SK-N-SH (cell line): ENCODE measurements around the gene CDK15. TPM values are rescaled to one million over a fixed set of nuclear protein-coding genes. Genes with fewer than 3 reads are reported as not detected.

Source experiments
- CTCF ChIA-PET: fragments of 300-600, 350-600 bp; formaldehyde crosslinking; extraction: SDS; loops from one replicate; lab custom pipeline; 2021; lab: Yijun Ruan, JAX
- POLR2A ChIA-PET: fragments of 350-600 bp; sonication (Branson Sonifier 250); formaldehyde crosslinking; extraction: SDS; loops from one replicate; lab custom pipeline; 2020; ENCODE audit warnings: antibody characterized with exemption, inconsistent platforms; lab: Yijun Ruan, JAX
- DNase-seq: peaks from one replicate; pipeline ENCODE4 v3.0.0; 2012
- H2AFZ ChIP-seq: fragments of 200-600 bp; sonication (generic); 2 replicates; pipeline ENCODE4 v1.8.1; 2016; ENCODE audit warnings: antibody characterized with exemption, mild to moderate bottlenecking, low read depth
- H3F3A ChIP-seq: fragments of 200-600 bp; sonication (generic); replicated peaks from 2 replicates; pipeline ENCODE3; 2016; ENCODE audit warnings: antibody characterized with exemption, mild to moderate bottlenecking; ENCODE audit not compliant: insufficient read depth
- H3K27ac ChIP-seq, 2 experiments: fragments of 200-500 bp in 1 of 2; fragments of 200-600 bp in 1 of 2; sonication (Bioruptor generic) in 1 of 2; sonication (generic), shearing (Covaris generic) in 1 of 2; 2 replicates each; pipeline versions ENCODE4 v1.5.1 to v1.6.1; 2014 to 2016; ENCODE audit warnings: low read depth in 2 of 2, inconsistent platforms in 1 of 2, low read length in 1 of 2, mild to moderate bottlenecking in 1 of 2, mixed read lengths in 1 of 2
- H3K27me3 ChIP-seq: fragments of 200-600 bp; sonication (generic), shearing (Covaris generic); 2 replicates; pipeline ENCODE4 v1.6.1; 2016; ENCODE audit warnings: mixed run types; ENCODE audit not compliant: insufficient read depth
- H3K36me3 ChIP-seq, 2 experiments: fragments of 200-500 bp in 1 of 2; fragments of 200-600 bp in 1 of 2; sonication (Bioruptor generic) in 1 of 2; sonication (generic) in 1 of 2; replicated peaks in 1 of 2; 2 replicates each; pipeline versions ENCODE3 to v1.5.1; 2014 to 2016; ENCODE audit warnings: low read length in 1 of 2, mild to moderate bottlenecking in 1 of 2; ENCODE audit not compliant: insufficient read depth in 2 of 2, control insufficient read depth in 1 of 2
- H3K4me1 ChIP-seq, 2 experiments: fragments of 200-500 bp in 1 of 2; fragments of 200-600 bp in 1 of 2; sonication (Bioruptor generic) in 1 of 2; sonication (generic), shearing (Covaris generic) in 1 of 2; 2 replicates each; pipeline versions ENCODE4 v1.5.1 to v1.6.1; 2014 to 2016; ENCODE audit warnings: low read depth in 1 of 2, low read length in 1 of 2, mixed run types in 1 of 2; ENCODE audit not compliant: insufficient read depth in 2 of 2, control insufficient read depth in 1 of 2
- H3K4me2 ChIP-seq: fragments of 200-600 bp; sonication (generic), shearing (Covaris generic); 2 replicates; pipeline ENCODE4 v1.6.1; 2017; ENCODE audit warnings: mixed run types
- H3K4me3 ChIP-seq, 2 experiments: fragments of 200-500 bp in 1 of 2; fragments of 200-600 bp in 1 of 2; sonication (Bioruptor generic) in 1 of 2; sonication (generic), shearing (Covaris generic) in 1 of 2; 2 replicates each; pipeline versions ENCODE4 v1.5.1 to v1.8.1; 2014 to 2016; ENCODE audit warnings: low read depth in 2 of 2, inconsistent platforms in 1 of 2, low read length in 1 of 2, mild to moderate bottlenecking in 1 of 2, mixed read lengths in 1 of 2, moderate library complexity in 1 of 2
- H3K79me2 ChIP-seq: fragments of 200-600 bp; sonication (generic); 2 replicates; pipeline ENCODE4 v1.8.1; 2017; ENCODE audit warnings: mild to moderate bottlenecking; ENCODE audit not compliant: insufficient read depth
- H3K9ac ChIP-seq: fragments of 200-600 bp; sonication (generic); 2 replicates; pipeline ENCODE4 v1.6.1; 2017; ENCODE audit warnings: mixed run types
- H3K9me2 ChIP-seq: fragments of 200-600 bp; sonication (generic); 2 replicates; pipeline ENCODE4 v1.6.1; 2017; ENCODE audit warnings: mixed run types
- H3K9me3 ChIP-seq: fragments of 200-600 bp; sonication (generic); 2 replicates; pipeline ENCODE4 v1.6.1; 2017; ENCODE audit warnings: mixed run types, mild to moderate bottlenecking, moderate library complexity
- H4K20me1 ChIP-seq: fragments of 200-600 bp; sonication (generic); 2 replicates; pipeline ENCODE4 v1.6.1; 2017; ENCODE audit warnings: mild to moderate bottlenecking, mixed run types; ENCODE audit not compliant: insufficient read depth
- EP300 ChIP-seq, 2 experiments: IDR thresholded peaks; 2 replicates each; pipeline versions ENCODE4 v1.4.0 to v1.6.1; 2012; ENCODE audit warnings: borderline replicate concordance in 1 of 2, low read depth in 1 of 2, low read length in 1 of 2
- EZH2phosphoT487 ChIP-seq: fragments of 200-600 bp; sonication (generic); IDR thresholded peaks from 2 replicates; pipeline ENCODE4 v1.6.1; 2017; ENCODE audit warnings: low read depth, mixed run types, mild to moderate bottlenecking, antibody characterized with exemption, moderate library complexity, borderline replicate concordance
- FOXM1 ChIP-seq: IDR thresholded peaks from 2 replicates; pipeline ENCODE4 v1.4.0; 2012; ENCODE audit warnings: low read depth, mild to moderate bottlenecking
- MXI1 ChIP-seq: IDR thresholded peaks from 2 replicates; pipeline ENCODE4 v1.6.1; 2012; ENCODE audit warnings: mild to moderate bottlenecking, low read depth, low read length, improper control_type of control experiment
- RAD21 ChIP-seq: IDR thresholded peaks from 2 replicates; pipeline ENCODE4 v1.6.1; 2012; ENCODE audit warnings: mild to moderate bottlenecking, low read length
- RFX5 ChIP-seq: IDR thresholded peaks from 2 replicates; pipeline ENCODE4 v1.6.1; 2012; ENCODE audit warnings: mild to moderate bottlenecking, improper control_type of control experiment, low read length
- TAF1 ChIP-seq: IDR thresholded peaks from 2 replicates; pipeline ENCODE4 v1.6.1; 2012; ENCODE audit warnings: low read depth, mild to moderate bottlenecking, low read length, moderate library complexity, borderline replicate concordance
- TCF12 ChIP-seq: IDR thresholded peaks from 2 replicates; pipeline ENCODE4 v1.4.0; 2012
- TEAD4 ChIP-seq: IDR thresholded peaks from 2 replicates; pipeline ENCODE4 v1.4.0; 2012; ENCODE audit warnings: mild to moderate bottlenecking, borderline replicate concordance; ENCODE audit not compliant: insufficient read depth
- WGBS: methylation state at CpG from one replicate; pipeline ENCODE4 v1.1.6; 2017; ENCODE audit warnings: low lambda C conversion rate; 5-methylcytosine and 5-hydroxymethylcytosine counted together
- polyA plus RNA-seq, 3 experiments: library from polyadenylated mRNA; depleted of rRNA; stranded (reverse); fragments of >200 nt; gene quantifications; 2 replicates each; pipeline ENCODE4 v1.2.3, GENCODE V29; 2012
- TF ChIP-seq, protein P1 (sequence below): IDR thresholded peaks from 2 replicates; pipeline ENCODE4 v1.4.0; 2012; ENCODE audit warnings: low read depth, borderline replicate concordance
- TF ChIP-seq, protein P2 (sequence below): IDR thresholded peaks from 2 replicates; pipeline ENCODE4; 2012
- TF ChIP-seq, protein P3 (sequence below): IDR thresholded peaks from 2 replicates; pipeline ENCODE4 v1.6.1; 2012; ENCODE audit warnings: mild to moderate bottlenecking, low read depth, low read length, moderate library complexity
- TF ChIP-seq, protein P4 (sequence below): IDR thresholded peaks from 2 replicates; pipeline ENCODE4 v1.4.0; 2012; ENCODE audit warnings: low read depth
- TF ChIP-seq, protein P5 (sequence below): fragments of 200-600 bp; sonication (generic); IDR thresholded peaks from 2 replicates; pipeline ENCODE4 v1.6.1; 2017; ENCODE audit warnings: antibody characterized with exemption, mild to moderate bottlenecking, moderate library complexity

CDK15 gene
- polyA plus RNA-seq, 1 of the 3 experiments (the other 2 are of a cell fraction), result 1.8 TPM

DNA sequence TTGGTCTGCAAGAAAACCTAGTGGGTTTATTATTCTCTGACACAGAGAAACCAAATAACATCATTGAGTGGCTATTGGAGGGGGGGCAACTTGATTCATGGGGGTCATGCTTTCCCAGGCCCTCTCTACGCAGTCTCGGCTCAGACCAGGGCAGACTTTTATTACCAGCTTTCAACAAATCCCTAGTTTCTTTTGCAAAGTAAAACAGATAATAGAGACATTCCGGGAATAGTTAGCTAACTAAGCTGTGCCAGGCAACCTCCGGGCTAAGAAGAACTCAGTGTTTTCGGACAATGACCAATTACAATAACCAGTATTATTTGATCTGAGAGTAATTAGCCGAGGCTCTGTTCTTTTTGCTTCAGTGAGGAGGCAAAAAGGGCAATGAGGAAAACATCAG is 66.3 kb downstream of the CDK15 start:
- 92% methylated on average over 6 of the region's 6 CpGs for WGBS
- H3K36me3 ChIP-seq, result no peaks in the 10 kb centered on the region
- H3K4me1 ChIP-seq, result no peaks in the 10 kb centered on the region
- no peak overlapping the region for H3K27ac ChIP-seq
- H4K20me1 ChIP-seq, result no peaks in the 10 kb centered on the region
- H3K9ac ChIP-seq, result no peak overlapping the region
- TF ChIP-seq TCF12, result no peak
- no peak for TF ChIP-seq MXI1
- TF ChIP-seq, protein P1, sequence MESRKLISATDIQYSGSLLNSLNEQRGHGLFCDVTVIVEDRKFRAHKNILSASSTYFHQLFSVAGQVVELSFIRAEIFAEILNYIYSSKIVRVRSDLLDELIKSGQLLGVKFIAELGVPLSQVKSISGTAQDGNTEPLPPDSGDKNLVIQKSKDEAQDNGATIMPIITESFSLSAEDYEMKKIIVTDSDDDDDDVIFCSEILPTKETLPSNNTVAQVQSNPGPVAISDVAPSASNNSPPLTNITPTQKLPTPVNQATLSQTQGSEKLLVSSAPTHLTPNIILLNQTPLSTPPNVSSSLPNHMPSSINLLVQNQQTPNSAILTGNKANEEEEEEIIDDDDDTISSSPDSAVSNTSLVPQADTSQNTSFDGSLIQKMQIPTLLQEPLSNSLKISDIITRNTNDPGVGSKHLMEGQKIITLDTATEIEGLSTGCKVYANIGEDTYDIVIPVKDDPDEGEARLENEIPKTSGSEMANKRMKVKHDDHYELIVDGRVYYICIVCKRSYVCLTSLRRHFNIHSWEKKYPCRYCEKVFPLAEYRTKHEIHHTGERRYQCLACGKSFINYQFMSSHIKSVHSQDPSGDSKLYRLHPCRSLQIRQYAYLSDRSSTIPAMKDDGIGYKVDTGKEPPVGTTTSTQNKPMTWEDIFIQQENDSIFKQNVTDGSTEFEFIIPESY, result no peak
- TF ChIP-seq, protein P2, sequence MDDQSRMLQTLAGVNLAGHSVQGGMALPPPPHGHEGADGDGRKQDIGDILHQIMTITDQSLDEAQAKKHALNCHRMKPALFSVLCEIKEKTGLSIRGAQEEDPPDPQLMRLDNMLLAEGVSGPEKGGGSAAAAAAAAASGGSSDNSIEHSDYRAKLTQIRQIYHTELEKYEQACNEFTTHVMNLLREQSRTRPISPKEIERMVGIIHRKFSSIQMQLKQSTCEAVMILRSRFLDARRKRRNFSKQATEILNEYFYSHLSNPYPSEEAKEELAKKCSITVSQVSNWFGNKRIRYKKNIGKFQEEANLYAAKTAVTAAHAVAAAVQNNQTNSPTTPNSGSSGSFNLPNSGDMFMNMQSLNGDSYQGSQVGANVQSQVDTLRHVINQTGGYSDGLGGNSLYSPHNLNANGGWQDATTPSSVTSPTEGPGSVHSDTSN, result no peak
- TF ChIP-seq, protein P3, sequence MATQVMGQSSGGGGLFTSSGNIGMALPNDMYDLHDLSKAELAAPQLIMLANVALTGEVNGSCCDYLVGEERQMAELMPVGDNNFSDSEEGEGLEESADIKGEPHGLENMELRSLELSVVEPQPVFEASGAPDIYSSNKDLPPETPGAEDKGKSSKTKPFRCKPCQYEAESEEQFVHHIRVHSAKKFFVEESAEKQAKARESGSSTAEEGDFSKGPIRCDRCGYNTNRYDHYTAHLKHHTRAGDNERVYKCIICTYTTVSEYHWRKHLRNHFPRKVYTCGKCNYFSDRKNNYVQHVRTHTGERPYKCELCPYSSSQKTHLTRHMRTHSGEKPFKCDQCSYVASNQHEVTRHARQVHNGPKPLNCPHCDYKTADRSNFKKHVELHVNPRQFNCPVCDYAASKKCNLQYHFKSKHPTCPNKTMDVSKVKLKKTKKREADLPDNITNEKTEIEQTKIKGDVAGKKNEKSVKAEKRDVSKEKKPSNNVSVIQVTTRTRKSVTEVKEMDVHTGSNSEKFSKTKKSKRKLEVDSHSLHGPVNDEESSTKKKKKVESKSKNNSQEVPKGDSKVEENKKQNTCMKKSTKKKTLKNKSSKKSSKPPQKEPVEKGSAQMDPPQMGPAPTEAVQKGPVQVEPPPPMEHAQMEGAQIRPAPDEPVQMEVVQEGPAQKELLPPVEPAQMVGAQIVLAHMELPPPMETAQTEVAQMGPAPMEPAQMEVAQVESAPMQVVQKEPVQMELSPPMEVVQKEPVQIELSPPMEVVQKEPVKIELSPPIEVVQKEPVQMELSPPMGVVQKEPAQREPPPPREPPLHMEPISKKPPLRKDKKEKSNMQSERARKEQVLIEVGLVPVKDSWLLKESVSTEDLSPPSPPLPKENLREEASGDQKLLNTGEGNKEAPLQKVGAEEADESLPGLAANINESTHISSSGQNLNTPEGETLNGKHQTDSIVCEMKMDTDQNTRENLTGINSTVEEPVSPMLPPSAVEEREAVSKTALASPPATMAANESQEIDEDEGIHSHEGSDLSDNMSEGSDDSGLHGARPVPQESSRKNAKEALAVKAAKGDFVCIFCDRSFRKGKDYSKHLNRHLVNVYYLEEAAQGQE, result no peak
- TF ChIP-seq, all 33 proteins: peak for 0
- H3K4me3 ChIP-seq, result no peak overlapping the region
- no peaks in the 10 kb centered on the region for H3K9me2 ChIP-seq
- peaks cover 5% of the 10 kb centered on the region for H3F3A ChIP-seq
- ChIA-PET POLR2A (no interaction called here), CTCF (interaction anchor here (1.2 to 5.0 kb wide), 3 partner anchors 12 to 286 kb away, joined by 3 to 23 read pairs (median 3); no protein-coding TSS in a partner anchor)
- no peaks in the 10 kb centered on the region for H3K9me3 ChIP-seq
- no peaks in the 10 kb centered on the region for H3K79me2 ChIP-seq
- no peak overlapping the region for H3K4me2 ChIP-seq
- no peak for DNase-seq
- H3K27me3 ChIP-seq, result no peaks in the 10 kb centered on the region
- no peak overlapping the region for H2AFZ ChIP-seq

DNA sequence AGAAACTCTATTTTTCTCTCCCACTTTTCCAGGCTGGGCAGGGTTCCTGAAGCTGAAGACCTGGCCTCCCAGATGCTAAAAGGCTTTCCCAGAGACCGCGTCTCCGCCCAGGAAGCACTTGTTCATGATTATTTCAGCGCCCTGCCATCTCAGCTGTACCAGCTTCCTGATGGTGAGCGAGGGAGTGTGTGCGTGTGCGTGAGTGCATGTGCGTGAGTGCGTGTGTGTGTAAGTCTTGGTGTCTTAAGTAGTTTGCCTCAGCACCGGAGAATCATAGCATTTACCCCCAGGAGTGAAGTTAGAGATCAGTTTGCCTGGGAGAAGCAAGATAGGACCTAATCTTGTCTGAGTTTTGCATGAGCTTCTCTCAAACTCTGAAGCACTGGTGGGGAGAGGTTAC is 73.7 kb downstream of the CDK15 start:
- no peaks in the 10 kb centered on the region for H4K20me1 ChIP-seq
- H3K79me2 ChIP-seq, result no peaks in the 10 kb centered on the region
- ChIA-PET POLR2A (no interaction called here), CTCF (interaction anchor here (1.5 to 4.3 kb wide), 4 partner anchors 19 to 298 kb away, joined by 4 to 23 read pairs (median 8); no protein-coding TSS in a partner anchor)
- no peaks in the 10 kb centered on the region for H3K27me3 ChIP-seq
- 97% methylated on average over 10 of the region's 10 CpGs for WGBS
- peaks cover 9% of the 10 kb centered on the region for H3F3A ChIP-seq
- H3K36me3 ChIP-seq, result no peaks in the 10 kb centered on the region
- no peak overlapping the region for H3K9ac ChIP-seq
- H3K4me3 ChIP-seq, result no peak overlapping the region
- H3K9me3 ChIP-seq, result no peaks in the 10 kb centered on the region
- DNase-seq, result no peak
- H2AFZ ChIP-seq, result no peak overlapping the region
- H3K27ac ChIP-seq, result peak overlapping the region; percentile 44 to 58; a peak in 2 of 4 replicates
- TF ChIP-seq EZH2phosphoT487 (no peak), TEAD4 (no peak), FOXM1 (no peak), EP300 (IDR thresholded peaks at IDR 0.05; ENCODE audit: borderline replicate concordance in 1 of 2, low read depth in 1 of 2, low read length in 1 of 2) (no peak), RAD21 (no peak), RFX5 (no peak), TAF1 (no peak)
- TF ChIP-seq, protein P4, sequence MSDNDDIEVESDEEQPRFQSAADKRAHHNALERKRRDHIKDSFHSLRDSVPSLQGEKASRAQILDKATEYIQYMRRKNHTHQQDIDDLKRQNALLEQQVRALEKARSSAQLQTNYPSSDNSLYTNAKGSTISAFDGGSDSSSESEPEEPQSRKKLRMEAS, result no peak
- TF ChIP-seq, protein P5, sequence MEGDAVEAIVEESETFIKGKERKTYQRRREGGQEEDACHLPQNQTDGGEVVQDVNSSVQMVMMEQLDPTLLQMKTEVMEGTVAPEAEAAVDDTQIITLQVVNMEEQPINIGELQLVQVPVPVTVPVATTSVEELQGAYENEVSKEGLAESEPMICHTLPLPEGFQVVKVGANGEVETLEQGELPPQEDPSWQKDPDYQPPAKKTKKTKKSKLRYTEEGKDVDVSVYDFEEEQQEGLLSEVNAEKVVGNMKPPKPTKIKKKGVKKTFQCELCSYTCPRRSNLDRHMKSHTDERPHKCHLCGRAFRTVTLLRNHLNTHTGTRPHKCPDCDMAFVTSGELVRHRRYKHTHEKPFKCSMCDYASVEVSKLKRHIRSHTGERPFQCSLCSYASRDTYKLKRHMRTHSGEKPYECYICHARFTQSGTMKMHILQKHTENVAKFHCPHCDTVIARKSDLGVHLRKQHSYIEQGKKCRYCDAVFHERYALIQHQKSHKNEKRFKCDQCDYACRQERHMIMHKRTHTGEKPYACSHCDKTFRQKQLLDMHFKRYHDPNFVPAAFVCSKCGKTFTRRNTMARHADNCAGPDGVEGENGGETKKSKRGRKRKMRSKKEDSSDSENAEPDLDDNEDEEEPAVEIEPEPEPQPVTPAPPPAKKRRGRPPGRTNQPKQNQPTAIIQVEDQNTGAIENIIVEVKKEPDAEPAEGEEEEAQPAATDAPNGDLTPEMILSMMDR, result no peak
- TF ChIP-seq, all 33 proteins: peak for 0
- no peak overlapping the region for H3K4me2 ChIP-seq
- H3K4me1 ChIP-seq, result peaks cover 43 to 44% of the 10 kb centered on the region in 2 experiments
- no peaks in the 10 kb centered on the region for H3K9me2 ChIP-seq
